Omental fat pad (tissue), 4 donors: ENCODE measurements around the gene CEP89. TPM values are rescaled to one million over a fixed set of nuclear protein-coding genes. Genes with fewer than 3 reads are reported as not detected.

Experiments
- ATAC-seq: fragments of 150-250 bp; one replicate; pipeline ENCODE4 v1.9.1; 2016; ENCODE audit warnings: mild to moderate bottlenecking, moderate library complexity; ENCODE audit not compliant: low FRiP score
- DNase-seq: peaks from one replicate; pipeline ENCODE4 v3.0.0-alpha.2; 2019; ENCODE audit warnings: low spot score
- total RNA-seq, 4 donors: library from RNA; depleted of rRNA; stranded (reverse); fragments of >200 nt; gene quantifications; one replicate each; pipeline ENCODE4 v1.1.0, GENCODE V29; 2016
- TF ChIP-seq, protein P1 (sequence below), 3 donors: fragments of 450-650 bp; IDR thresholded peaks; one replicate each; pipeline ENCODE4 v1.5.1; 2016 to 2017; ENCODE audit warnings: antibody characterized with exemption in 3 of 3, mild to moderate bottlenecking in 3 of 3, moderate library complexity in 2 of 3

CEP89 gene
- total RNA-seq, 4 donors from 2014 or later, result 8.2 to 11.9 (median 10.5) TPM

DNA sequence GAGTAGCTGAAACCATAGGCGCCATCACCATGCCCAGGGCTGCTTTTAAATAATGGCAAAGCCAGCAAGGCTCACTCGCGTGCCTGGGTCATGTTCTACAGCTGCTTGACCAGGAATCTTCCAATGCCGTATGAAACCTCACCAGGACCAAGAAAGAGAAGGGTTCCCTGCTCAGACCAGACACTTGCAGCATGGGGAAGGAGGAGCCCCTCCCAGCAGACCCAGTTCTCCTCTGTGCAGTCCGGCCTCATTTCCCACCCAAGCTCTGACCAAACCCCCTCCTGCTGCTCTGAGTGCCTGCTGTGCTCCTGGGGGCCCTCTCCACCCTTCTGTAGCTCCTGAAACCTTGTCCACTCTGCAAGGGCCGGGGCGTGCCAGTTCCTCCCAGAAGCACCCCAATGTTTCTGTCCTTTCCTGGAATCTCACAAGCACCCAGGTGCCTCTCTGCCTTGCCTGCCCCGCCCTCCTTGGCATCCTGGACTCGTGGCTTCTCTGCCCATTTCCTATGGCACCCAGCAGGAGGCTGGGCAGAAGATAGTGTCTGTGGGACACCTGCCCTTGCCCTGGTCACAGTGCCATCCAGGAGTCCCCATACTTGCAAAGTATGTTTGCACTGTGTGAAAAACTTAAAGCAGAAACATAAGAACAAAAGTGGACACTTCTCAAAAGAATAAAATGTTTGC is 95.4 kb downstream of the CEP89 start:
- ATAC-seq, result no peak
- no peak for DNase-seq
- TF ChIP-seq, protein P1, sequence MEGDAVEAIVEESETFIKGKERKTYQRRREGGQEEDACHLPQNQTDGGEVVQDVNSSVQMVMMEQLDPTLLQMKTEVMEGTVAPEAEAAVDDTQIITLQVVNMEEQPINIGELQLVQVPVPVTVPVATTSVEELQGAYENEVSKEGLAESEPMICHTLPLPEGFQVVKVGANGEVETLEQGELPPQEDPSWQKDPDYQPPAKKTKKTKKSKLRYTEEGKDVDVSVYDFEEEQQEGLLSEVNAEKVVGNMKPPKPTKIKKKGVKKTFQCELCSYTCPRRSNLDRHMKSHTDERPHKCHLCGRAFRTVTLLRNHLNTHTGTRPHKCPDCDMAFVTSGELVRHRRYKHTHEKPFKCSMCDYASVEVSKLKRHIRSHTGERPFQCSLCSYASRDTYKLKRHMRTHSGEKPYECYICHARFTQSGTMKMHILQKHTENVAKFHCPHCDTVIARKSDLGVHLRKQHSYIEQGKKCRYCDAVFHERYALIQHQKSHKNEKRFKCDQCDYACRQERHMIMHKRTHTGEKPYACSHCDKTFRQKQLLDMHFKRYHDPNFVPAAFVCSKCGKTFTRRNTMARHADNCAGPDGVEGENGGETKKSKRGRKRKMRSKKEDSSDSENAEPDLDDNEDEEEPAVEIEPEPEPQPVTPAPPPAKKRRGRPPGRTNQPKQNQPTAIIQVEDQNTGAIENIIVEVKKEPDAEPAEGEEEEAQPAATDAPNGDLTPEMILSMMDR (IDR thresholded peaks at IDR 0.05), result no peak

- ATAC-seq, result no peak
- no peak for DNase-seq
- TF ChIP-seq, protein P1 (IDR thresholded peaks at IDR 0.05), result no peak
Measured at GRCh38 chr19:32875428-32875827, 96.3 kb downstream of the CEP89 start.

- TF ChIP-seq, protein P1 (IDR thresholded peaks at IDR 0.05), result no peak
- DNase-seq, result no peak
- no peak for ATAC-seq
Measured at GRCh38 chr19:32874605-32875004, 97.2 kb downstream of the CEP89 start.

GRCh38 chr19:32873247-32873959 is 98.4 kb downstream of the CEP89 start:
- DNase-seq, result no peak
- TF ChIP-seq, protein P1 (IDR thresholded peaks at IDR 0.05), result no peak
- ATAC-seq, result no peak

GRCh38 chr19:32872391-32872790 is 99.4 kb downstream of the CEP89 start:
- TF ChIP-seq, protein P1 (IDR thresholded peaks at IDR 0.05), result no peak
- DNase-seq (no peak), ATAC-seq (no peak)

- DNase-seq, result no peak
- TF ChIP-seq, protein P1 (IDR thresholded peaks at IDR 0.05), result no peak
- no peak for ATAC-seq
Measured at GRCh38 chr19:32870981-32871451, 100.7 kb downstream of the CEP89 start.
